Fibroblast of skin of right quadriceps (primary cell): ENCODE measurements around the gene NRXN2.

Source experiments
- DNase-seq: peaks from one replicate; pipeline ENCODE4 v3.0.0-alpha.2; 2013

Gene NRXN2

DNA sequence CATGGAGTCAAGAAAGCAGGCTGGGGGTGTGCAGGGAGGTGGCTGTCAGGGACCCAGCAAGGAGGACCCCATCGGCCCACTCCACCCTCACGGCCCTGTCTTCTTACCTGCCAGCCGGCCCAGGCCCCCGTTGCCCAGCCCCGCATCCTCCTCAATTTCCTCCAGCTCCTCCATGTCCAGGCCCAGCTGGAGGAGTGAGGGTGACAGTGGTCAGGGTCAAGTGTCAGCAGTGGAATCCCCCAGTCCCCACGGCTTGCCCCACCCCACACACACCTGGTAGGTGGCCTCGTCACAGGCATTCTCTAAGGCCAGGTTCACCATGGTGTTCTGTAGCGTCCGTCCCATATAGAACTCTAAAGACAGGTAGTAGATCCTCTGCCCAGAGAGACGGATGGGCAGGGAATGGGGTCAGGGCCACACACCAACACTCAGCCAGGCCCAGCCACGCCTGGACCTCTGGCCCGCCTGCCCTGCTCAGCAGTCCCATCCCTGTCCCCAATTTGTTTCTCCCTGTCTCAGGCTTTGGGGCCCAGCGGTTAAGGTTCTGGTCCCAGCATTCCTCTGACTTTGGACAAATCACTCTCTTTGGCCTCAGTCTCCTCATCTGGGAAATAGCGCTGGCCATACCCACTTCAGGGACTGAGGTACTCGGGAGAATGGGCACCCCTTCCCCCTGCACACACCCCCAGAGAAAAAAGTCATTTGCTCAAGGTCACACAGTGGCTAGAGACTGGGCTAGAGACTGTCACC, 35.5 kb upstream of the NRXN2 start:
- no peak for DNase-seq

DNA sequence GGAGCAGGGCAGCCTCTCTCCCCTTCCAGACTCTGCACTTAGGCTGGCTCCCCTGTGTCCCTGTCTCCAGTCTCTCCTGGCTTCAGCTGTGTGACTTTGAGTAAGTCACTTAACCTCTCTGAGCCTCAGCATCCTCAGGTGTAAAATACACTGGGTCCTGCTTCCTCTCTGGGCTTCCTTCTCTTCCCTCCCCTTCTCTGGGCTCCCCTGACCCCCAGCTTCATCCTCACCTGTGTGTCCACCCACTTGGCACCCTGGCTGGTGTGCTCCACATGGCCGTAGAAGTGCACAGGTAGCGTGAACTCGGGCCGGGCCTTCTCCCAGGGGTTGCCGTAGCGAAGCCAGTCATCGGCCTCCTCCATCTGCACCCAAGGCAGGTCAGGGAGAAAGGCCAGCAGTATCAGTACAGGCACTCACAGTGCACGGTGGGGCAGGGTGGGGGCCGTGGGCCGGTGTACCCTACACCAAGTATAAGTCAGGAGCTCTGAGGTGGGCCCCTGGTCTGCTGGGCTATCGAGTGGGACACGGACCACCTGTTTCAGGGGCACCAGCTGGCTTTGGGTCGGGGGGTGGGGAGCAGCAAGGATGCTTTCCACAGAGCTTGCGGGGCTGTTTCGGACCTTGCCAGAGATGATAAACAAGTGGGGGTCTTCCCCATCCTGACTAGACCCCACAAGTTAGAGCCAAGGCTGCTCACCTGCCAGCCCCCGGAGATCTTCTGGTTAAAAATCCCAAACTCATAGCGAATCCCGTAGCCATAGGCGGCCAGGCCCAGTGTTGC, 34.7 kb upstream of the NRXN2 start:
- no peak for DNase-seq

DNA sequence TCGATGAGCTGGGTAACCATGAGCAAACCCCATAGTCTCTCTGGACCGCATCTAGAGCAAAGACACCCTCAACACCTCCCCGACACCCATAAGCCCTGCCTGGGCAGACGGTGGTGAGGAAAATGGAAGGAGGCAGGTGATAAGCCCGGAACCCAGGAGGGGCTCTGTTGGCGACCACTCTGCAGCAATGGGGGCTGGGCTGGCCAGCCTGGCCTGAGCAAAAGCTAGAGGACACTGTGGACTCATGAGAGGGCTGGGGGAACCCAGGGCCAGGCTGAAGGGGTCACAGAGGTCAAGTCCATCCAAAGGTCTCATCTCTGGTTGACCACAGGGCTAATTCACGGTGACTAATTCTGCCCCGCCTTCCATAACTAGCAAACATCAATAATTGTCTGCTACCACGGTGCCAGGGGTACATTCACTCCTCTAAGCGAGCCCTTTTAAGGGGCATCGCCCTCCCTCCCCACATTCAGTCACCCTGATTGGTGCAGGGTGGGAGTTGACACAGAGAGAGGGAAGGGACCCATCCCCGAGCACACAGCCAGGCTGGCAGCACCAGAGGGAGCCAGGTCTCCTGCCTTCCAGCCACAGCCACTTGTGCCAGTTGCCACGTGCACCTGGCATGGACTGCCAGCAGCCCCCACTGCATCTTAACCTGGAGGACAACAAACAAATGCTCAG, 32.8 kb upstream of the NRXN2 start:
- no peak for DNase-seq

DNA sequence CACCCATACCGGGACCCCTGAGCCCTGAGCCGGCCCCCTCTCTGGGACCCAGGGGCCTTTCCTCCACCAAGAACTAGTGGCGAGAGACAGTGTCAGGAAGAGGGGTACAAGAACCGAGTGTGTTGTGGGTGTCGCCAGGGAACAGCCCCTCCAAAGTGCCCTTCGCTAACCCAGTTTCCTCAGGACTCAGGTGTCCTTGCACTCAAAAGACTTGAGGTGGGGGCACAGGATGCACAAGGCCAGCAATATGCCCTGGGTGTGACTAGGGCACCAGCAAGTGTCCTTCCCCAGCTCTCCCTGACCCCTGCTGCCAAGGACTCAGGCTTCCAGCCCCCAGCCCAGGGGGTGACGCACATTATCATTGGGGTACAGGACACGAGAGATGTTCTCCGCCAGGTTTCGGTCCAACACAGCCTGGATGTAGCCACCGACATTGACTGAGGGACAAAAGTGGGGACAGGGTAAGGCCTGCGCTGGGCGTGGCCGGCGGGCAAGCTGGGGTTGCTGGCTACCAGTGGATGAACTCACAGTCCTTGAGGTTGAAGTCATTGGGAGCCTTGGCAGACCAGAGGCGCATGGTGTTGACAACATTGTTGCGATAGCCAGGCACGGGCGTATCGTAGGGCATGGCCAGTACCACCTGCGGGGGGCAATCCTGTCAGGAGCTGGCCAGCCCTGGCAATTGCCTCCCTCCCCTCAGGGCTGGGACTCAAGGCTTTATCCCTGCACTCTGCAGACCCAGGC, 32.1 kb upstream of the NRXN2 start:
- no peak for DNase-seq

DNA sequence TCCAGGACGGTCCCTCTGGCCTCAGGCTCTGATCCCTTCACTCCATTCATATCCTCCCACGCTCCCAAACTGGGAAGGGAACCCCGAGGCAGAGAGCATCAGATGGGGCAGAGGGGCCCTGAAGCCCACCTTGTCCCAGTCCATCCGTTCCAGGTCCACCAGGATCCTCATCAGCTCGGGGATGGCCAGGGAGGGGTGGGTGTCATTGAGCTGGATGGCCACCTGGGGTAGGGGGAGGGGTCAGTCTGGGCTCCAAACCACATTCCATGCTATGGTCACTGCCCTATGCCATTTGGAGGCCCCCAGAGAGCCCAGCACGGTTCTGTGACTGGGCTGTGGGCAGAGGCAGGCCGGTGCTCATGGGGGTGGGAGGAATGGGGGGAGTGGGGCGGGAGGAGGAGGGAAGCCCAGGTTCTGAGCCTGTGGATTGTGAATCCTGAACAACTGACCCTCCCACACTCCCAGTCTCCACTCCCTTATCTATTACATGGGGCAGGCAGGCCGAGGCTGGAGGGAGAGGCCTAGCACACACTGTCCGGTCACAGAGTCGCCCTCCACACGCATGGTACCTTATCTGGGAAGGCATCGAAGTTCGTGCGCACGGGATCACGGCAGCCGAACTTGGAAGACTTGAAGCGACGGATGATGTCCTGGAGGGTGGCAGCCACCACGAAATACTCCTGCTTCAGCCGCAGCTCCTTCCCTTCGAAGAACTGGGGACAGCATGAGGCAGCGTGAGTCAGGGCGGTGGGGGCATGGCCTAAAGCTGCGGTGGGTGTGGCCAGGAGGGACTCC, 31.3 kb upstream of the NRXN2 start:
- no peak for DNase-seq

DNA sequence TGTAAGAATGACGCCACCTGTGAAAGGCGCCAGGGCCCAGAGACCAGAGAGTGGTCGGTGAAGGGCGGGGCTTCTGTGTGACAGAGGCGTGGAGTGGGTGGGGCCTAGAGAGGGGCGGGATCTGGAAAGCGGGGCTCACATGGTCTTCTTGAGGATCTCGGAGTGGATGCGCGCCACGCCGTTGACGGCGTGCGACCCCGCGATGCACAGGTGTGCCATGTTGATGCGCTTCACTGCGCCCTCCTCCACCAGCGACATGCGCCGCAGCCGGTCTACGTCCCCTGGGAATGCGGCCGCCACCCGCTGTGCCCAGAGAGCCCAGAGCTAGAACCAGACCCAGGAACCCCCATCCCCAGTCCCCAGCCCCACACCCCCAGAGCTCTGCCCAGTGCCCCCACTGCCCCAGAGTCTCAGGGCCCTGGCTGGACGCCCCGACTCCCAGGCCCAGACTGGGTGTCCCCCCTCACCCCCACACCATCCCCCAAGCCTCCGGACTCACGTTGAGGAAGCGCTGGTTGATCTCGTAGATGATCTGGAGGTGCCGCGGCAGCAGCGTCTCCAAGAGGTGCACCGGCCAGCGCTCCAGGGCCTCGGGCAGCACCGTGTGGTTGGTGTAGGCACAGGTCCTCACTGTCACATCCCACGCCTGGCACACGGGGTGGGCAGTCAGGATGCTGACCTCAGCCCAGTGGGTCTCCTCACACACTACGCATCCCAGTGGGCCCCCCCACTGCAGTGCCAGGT, 30.6 kb upstream of the NRXN2 start:
- no peak for DNase-seq

DNA sequence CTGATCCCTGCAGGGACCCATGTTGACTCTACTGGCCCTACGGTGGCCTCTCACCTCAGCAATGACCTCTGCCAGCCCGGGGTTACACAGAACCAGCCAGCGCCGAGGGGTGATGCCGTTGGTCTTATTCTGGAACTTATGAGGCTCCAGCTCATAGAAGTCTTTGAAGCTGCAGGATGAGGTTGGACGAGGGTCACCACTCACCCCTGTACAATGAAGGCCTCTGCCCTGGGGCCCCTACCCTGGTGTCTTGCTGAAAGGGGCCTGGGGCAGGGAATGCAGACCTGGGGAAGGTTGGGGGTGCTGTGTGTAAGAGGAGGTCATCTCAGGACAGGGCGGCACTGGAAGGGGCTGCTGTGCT, 30.0 kb upstream of the NRXN2 start:
- no peak for DNase-seq

DNA sequence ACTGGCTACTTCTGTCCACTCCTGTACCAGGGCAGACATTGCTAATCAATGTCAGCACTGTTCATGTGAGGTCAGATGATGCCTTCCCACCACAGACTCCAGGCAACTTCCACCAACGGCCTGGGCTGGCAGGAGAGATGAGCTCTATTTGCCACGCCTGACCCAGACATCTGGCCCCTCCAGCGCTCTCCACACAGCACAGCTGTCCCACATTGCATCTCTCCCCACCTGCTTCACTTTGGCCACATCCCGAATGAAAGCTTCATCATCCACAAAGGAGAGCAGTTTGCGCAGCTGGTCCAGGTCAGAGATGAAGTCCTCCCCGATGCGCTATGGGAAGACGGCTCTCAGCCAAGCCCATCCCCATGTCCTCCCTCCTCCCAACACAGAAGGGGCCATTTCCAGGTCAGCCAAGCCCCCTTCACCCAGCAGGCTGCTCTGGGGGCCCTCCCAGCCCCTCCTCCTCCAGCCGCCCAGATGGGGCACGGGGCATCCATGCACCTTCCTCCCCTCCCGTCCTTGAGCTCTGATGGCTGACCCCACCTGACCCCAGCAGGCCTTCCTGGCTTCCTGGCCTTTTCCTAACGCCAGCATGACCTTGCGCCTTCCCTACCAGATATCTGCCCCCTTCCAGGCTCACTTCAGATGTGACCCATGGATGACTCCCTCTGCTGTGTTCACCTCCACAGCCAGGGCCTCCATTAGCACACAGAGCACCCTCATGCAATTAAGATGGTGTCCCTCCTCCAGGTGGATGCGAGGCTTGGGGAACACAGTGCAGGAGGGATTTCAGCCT, 29.4 kb upstream of the NRXN2 start:
- DNase-seq, result no peak

DNA sequence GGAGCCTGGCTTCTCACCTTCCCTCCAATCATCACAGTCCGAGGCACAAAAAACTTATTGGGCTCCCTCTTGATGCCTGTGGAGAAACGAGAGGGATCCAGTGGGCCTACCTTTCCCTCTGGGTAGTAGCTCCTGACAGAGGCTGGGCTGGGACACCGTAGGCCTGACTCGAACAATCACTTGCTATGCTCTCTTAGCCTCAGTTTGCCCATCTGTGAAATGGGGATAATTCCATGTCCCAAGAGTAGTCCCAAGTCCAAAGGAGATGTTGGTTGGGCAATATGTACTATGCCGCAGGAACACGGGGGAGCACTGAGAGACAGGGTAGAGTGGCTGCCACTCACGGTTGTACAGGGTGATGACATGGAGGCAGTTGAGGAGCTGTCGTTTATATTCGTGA, 28.6 kb upstream of the NRXN2 start:
- DNase-seq, result no peak

DNA sequence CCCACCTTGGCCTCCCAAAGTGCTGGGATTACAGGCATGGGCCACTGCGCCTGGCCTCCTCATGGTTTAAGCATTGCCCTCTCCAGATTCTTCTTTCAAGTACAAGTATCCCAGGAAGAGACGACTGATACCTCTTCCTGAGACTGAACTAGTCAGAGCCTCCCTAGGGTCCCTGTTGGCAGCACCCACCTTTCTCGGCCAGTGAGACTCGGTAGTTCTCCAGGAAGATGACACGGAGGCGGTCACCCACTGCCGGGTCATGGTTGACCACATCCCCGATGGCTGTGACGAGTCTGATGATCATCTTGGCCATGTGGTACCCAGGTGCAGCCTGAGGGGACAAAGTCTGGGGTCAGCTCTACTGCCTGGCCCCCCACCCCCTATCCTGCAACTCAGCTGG, 28.1 kb upstream of the NRXN2 start:
- no peak for DNase-seq

DNA sequence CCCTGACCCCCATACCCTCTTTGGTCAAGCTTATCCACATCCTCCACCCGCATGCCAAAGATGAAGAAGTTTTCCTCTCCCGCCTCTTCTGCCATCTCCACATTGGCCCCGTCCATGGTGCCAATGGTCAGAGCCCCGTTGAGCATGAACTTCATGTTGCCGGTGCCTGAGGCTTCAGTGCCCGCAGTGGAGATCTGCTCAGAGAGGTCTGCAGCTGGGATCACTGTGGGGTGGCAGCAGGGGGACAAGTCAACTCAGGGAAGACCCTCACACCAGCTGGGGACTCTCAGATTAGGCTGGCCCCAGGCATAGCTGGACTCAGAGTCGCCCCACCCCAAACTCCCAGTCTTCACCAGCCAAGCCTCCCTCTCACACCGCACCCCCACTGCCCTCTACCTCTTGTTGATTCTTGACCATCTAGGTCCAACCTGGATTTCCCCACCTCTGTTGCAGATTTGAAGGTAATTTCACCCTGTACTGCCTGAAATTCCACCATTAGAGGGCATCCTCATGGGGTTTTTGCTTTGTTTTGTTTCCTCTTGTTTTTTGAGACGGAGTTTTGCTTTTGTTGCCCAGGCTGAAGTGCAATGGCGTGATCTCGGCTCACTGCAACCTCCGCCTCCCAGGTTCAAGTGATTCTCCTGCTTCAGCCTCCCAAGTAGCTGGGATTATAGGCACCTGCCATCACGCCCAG, 27.5 kb upstream of the NRXN2 start:
- DNase-seq, result no peak

DNA sequence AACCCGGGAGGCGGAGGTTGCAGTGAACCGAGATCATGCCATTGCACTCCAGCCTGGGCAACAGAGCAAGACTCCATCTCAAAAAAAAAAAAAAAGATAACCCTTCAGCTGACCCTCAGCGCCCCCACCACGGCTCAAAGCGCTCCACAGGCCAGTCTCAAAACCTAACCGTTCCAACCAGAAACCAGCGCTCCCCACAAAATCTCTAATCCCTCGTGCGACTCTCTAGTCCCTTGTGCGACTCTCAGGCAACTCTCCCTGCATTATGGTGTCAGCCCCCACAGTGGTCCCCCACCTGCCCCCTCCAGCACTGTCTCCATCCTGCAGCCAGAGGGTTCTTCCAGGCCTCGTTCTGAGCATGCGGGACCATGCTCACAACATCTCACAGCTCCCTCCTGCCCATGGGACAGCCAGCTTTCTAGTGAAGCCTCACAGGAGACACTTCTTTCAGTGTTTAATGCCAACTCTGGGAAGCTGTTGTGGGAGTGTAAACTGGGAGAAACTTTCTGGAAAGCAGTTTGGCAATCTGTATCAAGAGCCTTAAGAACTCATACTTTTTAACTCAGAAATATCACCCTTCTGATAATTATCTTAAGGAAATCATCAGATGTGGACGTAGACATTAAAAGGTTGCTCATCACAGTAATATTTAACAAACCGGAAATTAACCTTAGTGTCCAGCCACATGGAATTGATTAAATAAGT, 25.1 kb upstream of the NRXN2 start:
- peak; percentile 88 for DNase-seq

DNA sequence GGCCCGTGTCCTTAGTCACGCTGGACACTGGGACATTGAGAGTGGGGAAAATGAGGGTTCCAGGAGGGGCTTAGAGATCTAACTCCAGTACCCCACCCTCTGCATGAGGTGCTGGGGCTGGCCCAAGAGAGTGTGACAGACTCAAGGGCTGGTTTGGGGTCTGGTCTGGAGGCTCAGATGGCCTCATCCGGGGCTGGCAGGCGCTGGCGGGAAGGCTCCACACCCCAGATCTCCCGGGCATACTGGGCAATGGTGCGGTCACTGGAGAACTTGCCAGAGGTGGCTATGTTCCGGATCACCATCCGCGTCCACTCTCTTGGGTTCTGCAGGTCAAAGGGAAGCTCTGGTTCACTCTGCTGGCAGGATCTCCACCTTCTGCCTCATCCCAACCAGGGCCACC, 23.5 kb upstream of the NRXN2 start:
- no peak for DNase-seq

DNA sequence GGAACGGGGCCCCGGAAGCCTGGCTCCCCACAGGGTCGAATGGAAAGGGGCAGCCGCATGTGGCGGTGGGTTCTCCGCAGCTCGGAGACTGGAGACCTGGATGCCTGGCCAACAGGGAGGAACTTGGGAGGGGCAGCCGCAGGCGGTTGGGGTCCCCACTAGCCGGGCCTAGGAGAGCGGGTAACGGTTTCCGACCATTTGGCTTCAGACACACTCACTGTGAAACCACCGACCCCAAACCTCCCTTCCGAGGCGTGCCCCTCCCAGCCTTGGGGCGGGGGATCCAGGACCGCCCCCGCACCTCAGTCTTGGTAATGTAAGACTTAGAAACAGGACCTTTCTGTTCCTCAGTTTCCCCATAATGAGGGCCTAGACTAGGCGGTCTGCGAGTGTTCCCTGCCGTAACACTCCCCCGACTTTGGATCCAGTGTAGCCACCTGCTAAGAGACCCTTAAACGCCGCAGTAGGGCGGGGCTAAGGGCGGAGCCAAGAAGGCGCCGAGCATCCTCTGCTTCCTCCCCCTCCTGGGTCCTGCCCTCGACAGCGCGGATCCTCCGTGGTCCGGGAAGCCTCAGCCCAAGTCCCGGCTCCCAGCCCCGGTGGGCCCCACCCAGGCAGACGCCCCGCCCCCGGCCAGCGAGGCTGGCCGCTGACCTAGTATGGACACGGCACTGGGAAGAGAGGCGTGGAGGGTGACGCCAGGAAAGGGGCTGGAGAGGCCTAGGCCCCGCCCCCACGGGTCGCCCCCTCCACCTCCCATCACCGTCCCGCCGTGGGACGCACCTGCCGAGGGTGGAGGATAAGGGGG, 22.7 kb upstream of the NRXN2 start:
- DNase-seq, result no peak

DNA sequence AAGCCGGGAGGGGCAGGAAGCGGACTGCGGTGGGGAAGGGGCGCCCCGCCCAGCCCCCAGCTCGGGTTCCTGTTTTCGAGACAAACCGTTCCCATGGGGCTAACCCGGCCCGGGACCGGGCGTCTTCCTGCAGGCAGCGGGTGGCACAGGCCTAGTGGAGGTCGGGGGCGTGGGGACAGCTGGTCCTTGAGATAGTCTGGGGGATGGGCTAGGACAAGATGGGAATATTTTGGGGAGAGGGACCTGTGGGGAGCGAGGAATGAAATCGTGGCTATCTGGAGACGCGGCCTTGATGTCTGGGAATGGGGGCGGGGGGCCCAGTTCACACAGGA, 22.2 kb upstream of the NRXN2 start:
- DNase-seq, result no peak

DNA sequence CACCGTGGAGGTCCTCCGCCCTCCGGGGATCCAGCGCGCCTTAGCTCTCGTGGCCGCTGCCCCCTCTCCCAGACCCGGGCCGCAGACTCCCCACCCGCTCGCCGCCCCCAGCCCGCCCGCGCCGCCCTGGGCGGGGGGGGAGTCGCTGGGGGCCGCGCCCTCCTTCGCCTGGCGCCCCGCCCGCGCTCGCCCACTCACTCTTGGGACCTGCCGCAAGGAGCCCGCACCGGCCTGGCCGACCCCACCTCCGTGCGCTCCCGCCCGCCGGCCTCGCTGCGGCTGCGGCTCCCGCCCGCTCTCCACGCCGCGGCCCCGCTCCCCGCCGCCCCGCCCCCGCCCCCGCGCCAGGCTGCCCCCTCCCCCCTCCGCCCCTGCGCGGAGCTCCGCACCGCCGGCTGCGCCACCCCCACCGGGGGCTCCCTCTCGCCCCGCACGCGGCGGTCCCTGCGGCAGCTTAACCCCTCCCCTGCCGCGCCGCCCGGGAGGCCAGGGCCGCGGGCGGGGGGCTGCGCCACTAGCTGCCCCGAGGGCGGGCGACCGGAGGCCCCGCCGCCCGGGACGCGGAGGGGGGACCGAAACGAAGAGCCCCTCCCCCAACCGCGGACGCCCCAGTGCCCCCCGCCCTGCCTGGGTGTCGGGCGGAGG, 21.7 kb upstream of the NRXN2 start:
- DNase-seq, result no peak

DNA sequence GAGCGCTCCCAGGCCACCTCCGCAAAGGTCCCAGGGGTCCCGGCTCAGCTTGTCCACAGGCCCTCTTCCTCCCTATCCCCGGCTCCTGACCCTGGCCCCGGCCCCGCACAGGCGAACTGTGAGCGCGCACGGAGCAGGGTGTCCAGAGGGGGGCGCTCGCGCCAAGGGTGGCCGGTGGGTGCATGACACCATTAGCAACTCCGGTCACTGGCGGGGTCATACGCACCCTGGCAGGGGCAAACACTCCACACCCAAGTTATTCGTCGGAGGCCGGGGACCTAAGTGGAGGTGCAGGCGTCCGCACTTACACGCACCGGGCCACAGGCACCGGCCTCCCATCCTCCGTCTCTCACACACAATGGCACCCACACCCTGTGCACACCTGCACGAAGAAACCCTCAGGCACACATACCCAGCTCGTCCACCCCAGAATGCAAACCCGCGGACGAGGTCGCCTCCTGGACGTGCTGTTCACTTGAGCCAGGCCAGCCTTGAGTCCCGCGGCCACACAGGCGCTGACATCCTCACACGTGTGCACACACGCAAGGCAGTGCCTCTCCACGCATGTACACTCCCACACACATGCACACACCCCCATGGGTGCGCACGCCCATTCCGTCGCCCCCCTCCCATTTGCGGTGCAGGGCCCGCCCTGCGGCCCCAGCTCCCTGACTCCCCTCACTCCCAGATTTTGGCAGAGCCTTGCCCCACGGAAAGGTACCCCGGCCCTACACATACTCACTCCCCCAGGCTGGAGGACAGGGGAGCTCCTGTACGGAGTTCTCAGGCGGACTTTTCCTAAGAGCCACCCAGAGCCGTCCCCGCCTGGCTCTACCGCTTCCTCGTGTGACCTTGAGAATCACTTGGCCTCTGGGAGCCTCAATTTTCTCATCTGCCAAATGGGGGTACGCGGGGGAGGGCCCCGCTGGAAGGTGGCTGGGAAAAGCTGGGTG, 20.9 kb upstream of the NRXN2 start, which contains the start of gene RASGRP2:
RASGRP2 (minus strand) TSS at position 552 of the 953 bp plus-strand sequence. CDS start 1,276 bp downstream, outside the sequence.
- DNase-seq, result no peak
